ENCODE data around the gene VPS9D1. TPM values are rescaled to one million over a fixed set of nuclear protein-coding genes. Genes with fewer than 3 reads are reported as not detected.
"Not testable (repeated sequence)": the region's sequence is repeated elsewhere in the genome, so short reads cannot be mapped to it uniquely, and the experiment has no call there.

Gene VPS9D1
- total RNA-seq, 1 experiment from 2014 or later: 4.8 TPM

DNA sequence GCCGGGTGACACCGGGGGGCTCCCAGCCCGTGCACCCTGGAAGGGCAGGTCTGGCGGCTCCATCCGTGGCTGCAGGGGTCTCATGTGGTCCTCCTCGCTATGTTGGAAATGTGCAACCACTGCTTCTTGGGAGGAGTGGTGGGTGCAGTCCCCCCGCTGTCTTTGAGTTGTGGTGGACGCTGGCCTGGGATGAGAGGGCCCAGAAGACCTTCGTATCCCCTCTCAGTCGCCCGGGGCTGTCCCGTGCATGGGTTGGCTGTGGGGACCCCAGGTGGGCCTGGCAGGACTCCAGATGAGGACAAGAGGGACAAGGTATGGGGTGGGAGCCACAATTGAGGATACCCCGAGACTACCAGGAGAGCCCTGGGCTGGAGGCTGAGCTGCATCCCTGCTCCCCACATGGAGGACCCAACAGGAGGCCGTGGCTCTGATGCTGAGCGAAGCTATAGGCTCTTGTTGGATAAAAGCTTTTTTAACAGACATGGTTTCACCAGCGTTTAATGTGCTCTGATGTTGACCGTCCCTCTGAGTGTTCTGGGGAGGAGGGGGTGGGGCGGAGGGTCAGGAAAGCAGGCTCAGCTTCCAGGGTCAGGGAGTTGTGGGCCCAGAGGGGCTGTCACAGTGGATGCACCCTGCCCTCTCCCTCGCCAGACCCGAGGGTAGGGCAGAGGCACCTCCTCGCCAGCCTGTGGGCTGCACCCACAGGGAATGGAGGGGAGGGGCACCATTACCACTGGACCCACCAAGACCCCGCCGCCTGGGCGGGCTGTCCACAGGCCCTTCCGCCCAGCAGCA is 24.6 kb downstream of the VPS9D1 start:
- no peak for DNase-seq
- Histone ChIP-seq H3K9ac (ENCODE audit: low read length) (no peak overlapping the region), H3K4me2 (ENCODE audit: low read depth, low read length, poor library complexity, severe bottlenecking) (no peak overlapping the region), H3K27ac (ENCODE audit: low read length) (no peak overlapping the region), H4K20me1 (ENCODE audit: insufficient read depth, low read depth, low read length) (peaks cover 6% of the 10 kb centered on the region; the same call in 1 of the 2 replicates), H3K79me2 (ENCODE audit: low read length) (no peaks in the 10 kb centered on the region), H3K4me1 (ENCODE audit: low read length) (peaks cover 22% of the 10 kb centered on the region), H3K36me3 (ENCODE audit: insufficient read depth, low read length) (0 out of 2 replicates have a peak, but pooled peaks cover 2% of the 10 kb centered on the region), H3K27me3 (ENCODE audit: low read length) (no peaks in the 10 kb centered on the region), H3K4me3 (ENCODE audit: low read length) (no peak overlapping the region), H3K9me2 (replicated peaks; ENCODE audit: insufficient read depth, low read length) (no peaks in the 10 kb centered on the region), H2AFZ (ENCODE audit: low read length) (no peak overlapping the region), H3K9me3 (ENCODE audit: low read length) (no peaks in the 10 kb centered on the region)

DNA sequence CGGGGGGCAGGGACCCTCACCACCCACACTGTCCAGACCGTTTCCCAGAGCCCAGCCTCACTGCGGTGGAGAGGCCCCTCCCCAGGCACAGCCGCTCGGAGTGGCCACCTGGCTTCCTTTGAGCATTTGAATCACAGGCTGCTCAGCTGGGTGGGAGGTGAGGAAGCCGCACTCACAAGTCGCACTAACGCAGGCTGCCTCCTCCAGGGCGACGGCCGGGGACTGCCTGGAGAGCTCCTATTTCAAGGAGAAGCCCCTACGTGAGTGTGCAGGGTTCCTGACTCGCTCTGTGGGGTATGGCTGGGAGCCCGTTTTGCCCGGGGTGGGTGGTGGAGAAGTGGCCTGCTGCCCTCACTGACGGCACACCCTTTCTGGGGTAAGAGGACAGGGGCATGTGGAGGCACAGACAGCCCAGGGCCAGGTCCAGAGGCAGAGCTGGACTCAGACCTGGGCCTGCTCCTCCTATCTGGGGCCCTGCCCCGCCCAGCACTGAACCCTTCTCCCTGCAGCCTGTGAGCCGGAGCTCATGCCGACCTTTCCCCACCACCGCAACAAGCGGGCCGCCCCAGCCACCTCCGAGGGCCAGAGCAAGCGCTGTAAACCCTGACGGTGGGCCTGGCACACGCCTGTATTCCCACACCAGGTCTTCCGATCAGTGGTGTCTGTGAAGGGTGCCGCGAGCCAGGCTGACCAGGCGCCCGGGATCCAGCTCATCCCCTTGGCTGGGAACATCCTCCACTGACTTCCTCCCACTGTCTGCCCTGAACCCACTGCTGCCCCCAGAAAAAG is 25.4 kb downstream of the VPS9D1 start:
- no peaks in the 10 kb centered on the region for H3K9me2 ChIP-seq (replicated peaks; ENCODE audit: insufficient read depth, low read length)
- H3K36me3 ChIP-seq (ENCODE audit: insufficient read depth, low read length): 0 out of 2 replicates have a peak, but pooled peaks cover 2% of the 10 kb centered on the region
- no peaks in the 10 kb centered on the region for H3K9me3 ChIP-seq (ENCODE audit: low read length)
- no peaks in the 10 kb centered on the region for H3K27me3 ChIP-seq (ENCODE audit: low read length)
- no peak overlapping the region for H3K4me2 ChIP-seq (ENCODE audit: low read depth, low read length, poor library complexity, severe bottlenecking)
- H2AFZ ChIP-seq (ENCODE audit: low read length): no peak overlapping the region
- no peak for DNase-seq
- no peak overlapping the region for H3K27ac ChIP-seq (ENCODE audit: low read length)
- no peak overlapping the region for H3K4me3 ChIP-seq (ENCODE audit: low read length)
- no peaks in the 10 kb centered on the region for H3K79me2 ChIP-seq (ENCODE audit: low read length)
- H3K4me1 ChIP-seq (ENCODE audit: low read length): peaks cover 14% of the 10 kb centered on the region
- H3K9ac ChIP-seq (ENCODE audit: low read length): no peak overlapping the region
- peaks cover 1% of the 10 kb centered on the region; the same call in 1 of the 2 replicates for H4K20me1 ChIP-seq (ENCODE audit: insufficient read depth, low read depth, low read length)

DNA sequence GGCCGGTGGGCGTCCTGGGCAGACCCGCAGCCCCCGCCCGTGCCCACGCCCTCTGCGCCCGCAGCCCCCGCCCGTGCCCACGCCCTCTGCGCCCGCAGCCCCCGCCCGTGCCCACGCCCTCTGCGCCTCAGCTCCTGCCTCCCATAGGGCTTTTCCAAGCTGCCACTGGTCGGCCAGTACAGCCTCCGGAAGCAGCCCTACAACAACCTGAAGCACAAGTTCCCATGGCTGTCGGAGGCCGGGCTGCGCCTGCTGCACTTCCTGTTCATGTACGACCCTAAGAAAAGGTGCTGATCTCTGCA is 26.0 kb downstream of the VPS9D1 start:
- H3K9me3 ChIP-seq (ENCODE audit: low read length); DNase-seq; H3K9me2 ChIP-seq (replicated peaks; ENCODE audit: insufficient read depth, low read length); H4K20me1 ChIP-seq (ENCODE audit: insufficient read depth, low read depth, low read length); H3K79me2 ChIP-seq (ENCODE audit: low read length); H3K27me3 ChIP-seq (ENCODE audit: low read length); H2AFZ ChIP-seq (ENCODE audit: low read length); H3K36me3 ChIP-seq (ENCODE audit: insufficient read depth, low read length); H3K27ac ChIP-seq (ENCODE audit: low read length); H3K9ac ChIP-seq (ENCODE audit: low read length); H3K4me3 ChIP-seq (ENCODE audit: low read length); H3K4me2 ChIP-seq (ENCODE audit: low read depth, low read length, poor library complexity, severe bottlenecking); H3K4me1 ChIP-seq (ENCODE audit: low read length): not testable (repeated sequence)

DNA sequence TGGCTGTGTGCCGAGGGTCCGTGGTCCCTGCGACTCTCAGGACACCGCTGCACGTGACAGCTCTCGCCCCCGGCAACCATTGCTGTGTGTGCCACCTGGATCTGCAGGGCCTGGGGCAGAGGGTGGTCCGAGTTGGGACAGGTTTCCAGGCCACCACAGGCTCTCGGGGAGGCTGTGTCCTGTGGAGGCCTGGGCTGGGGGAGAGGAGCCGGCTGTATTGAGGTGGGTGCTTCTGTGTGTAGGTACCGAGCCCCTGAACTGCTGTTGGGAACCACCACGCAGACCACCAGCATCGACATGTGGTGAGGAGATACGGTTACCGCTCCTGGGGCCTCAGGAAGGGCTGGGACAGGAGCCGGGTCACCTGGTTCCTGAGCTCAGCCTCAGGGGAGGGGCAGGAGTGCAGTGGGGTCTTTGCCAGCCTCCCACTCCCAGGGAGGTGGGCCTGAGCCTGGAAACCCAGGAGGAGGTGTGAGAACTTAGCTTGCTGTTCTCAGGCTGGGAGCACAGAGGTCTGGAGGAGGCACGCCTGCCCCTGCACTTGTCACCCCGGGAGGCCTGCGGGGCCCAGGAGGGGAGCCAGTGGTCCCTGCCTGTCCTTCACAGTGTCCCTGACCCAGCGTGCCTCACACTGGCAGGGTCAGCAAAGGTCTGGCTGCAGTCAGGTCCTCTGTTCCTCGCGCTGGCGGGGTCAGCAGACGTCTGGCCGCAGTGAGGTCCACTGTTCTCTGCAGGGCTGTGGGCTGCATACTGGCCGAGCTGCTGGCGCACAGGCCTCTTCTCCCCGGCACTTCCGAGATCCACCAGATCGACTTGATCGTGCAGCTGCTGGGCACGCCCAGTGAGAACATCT is 26.5 kb downstream of the VPS9D1 start:
- H3K4me1 ChIP-seq (ENCODE audit: low read length): peaks cover 7% of the 10 kb centered on the region; the same call in 1 of the 2 replicates
- H3K36me3 ChIP-seq (ENCODE audit: insufficient read depth, low read length): 0 out of 2 replicates have a peak, but pooled peaks cover 2% of the 10 kb centered on the region
- no peak for DNase-seq
- H3K9me3 ChIP-seq (ENCODE audit: low read length): no peaks in the 10 kb centered on the region
- H4K20me1 ChIP-seq (ENCODE audit: insufficient read depth, low read depth, low read length): no peaks in the 10 kb centered on the region
- peaks cover 2% of the 10 kb centered on the region for H3K79me2 ChIP-seq (ENCODE audit: low read length)
- H2AFZ ChIP-seq (ENCODE audit: low read length): no peak overlapping the region
- no peak overlapping the region for H3K27ac ChIP-seq (ENCODE audit: low read length)
- no peak overlapping the region for H3K9ac ChIP-seq (ENCODE audit: low read length)
- H3K4me3 ChIP-seq (ENCODE audit: low read length): no peak overlapping the region
- no peaks in the 10 kb centered on the region for H3K27me3 ChIP-seq (ENCODE audit: low read length)
- no peak overlapping the region for H3K4me2 ChIP-seq (ENCODE audit: low read depth, low read length, poor library complexity, severe bottlenecking)
- H3K9me2 ChIP-seq (replicated peaks; ENCODE audit: insufficient read depth, low read length): no peaks in the 10 kb centered on the region

DNA sequence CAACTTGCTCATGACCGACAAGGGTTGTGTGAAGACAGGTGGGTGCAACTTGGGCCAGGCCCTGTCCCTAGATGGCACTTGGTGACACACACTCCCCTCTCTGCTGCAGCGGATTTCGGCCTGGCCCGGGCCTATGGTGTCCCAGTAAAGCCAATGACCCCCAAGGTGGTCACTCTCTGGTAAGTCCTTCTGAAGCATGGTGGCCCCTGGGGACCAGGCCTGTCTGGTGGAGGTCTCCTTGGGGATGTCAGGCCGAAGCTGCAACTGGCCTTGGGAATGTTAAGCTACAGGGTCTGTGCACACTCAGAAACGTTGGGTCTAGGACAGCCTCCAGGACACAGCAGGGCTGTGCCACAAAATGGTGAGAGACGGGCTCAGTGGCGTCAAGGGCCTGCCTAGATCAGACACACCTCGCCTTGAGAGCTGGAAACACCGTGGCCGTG is 27.4 kb downstream of the VPS9D1 start:
- no peak overlapping the region for H3K4me3 ChIP-seq (ENCODE audit: low read length)
- H3K4me2 ChIP-seq (ENCODE audit: low read depth, low read length, poor library complexity, severe bottlenecking): no peak overlapping the region
- H3K9me3 ChIP-seq (ENCODE audit: low read length): no peaks in the 10 kb centered on the region
- H3K9ac ChIP-seq (ENCODE audit: low read length): no peak overlapping the region
- no peak overlapping the region for H3K27ac ChIP-seq (ENCODE audit: low read length)
- no peaks in the 10 kb centered on the region for H4K20me1 ChIP-seq (ENCODE audit: insufficient read depth, low read depth, low read length)
- no peaks in the 10 kb centered on the region for H3K9me2 ChIP-seq (replicated peaks; ENCODE audit: insufficient read depth, low read length)
- H3K27me3 ChIP-seq (ENCODE audit: low read length): no peaks in the 10 kb centered on the region
- peaks cover 9% of the 10 kb centered on the region for H3K79me2 ChIP-seq (ENCODE audit: low read length)
- DNase-seq: no peak
- no peak overlapping the region for H2AFZ ChIP-seq (ENCODE audit: low read length)
- H3K4me1 ChIP-seq (ENCODE audit: low read length): peaks cover 8% of the 10 kb centered on the region
- 0 out of 2 replicates have a peak, but pooled peaks cover 2% of the 10 kb centered on the region for H3K36me3 ChIP-seq (ENCODE audit: insufficient read depth, low read length)

DNA sequence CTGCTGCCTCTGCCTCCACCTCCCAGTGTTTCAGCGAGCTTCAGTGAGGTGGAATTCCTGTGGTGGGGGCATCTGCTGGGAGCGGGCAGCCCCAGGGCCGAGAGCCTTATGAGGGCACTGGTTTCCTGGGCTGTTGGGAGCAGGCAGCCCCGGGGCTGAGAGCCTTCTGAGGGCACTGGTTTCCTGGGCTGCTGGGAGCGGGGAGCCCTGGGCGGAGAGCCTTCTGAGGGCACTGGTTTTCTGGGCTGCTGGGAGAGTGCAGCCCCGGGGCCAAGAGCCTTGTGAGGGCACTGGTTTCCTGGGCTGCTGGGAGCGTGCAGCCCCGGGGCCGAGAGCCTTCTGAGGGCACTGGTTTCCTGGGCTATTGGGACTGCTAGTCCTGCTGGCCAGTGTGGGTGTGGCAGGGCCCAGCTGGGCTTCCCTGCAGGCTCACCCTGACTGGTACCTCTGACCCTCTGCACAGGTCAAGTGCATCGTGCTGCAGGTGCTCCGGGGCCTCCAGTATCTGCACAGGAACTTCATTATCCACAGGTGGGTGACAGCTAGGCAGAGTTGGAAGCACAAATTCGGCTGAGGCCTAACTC is 28.6 kb downstream of the VPS9D1 start:
- no peak for DNase-seq
- no peak overlapping the region for H3K27ac ChIP-seq (ENCODE audit: low read length)
- H3K9ac ChIP-seq (ENCODE audit: low read length): no peak overlapping the region

DNA sequence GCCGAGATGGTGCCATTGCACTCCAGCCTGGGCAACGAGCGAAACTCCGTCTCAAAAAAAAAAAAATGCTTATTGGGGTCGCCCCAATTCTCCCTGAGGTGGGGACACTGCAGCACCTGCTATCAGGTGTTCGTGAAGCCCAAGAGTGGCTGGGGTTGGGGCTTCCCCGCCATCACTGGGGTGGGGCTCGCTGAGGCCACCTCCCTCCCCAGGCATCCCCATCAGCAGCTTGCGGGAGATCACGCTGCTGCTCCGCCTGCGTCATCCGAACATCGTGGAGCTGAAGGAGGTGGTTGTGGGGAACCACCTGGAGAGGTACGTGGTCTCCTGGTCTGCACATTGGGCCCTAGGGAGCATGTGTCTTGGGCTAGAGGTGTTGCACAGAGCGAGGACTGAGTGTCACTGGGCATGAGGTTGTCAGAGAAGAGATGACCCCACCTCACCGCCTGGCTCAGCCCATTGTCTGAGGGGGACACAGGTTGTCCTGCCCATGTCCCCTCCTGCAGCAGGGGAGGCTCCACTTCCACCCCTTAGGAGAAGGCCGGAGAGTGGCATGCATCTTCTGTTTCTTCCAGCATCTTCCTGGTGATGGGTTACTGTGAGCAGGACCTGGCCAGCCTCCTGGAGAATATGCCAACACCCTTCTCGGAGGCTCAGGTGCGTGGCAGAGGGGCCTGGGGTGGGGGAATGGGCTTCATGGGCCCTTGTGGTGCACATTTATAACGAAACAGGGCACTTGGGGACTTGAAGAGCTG is 29.3 kb downstream of the VPS9D1 start:
- no peak for DNase-seq
- Histone ChIP-seq H2AFZ (ENCODE audit: low read length) (no peak overlapping the region), H3K27me3 (ENCODE audit: low read length) (no peaks in the 10 kb centered on the region), H3K79me2 (ENCODE audit: low read length) (peaks cover 23% of the 10 kb centered on the region), H3K27ac (ENCODE audit: low read length) (no peak overlapping the region), H3K4me3 (ENCODE audit: low read length) (no peak overlapping the region), H4K20me1 (ENCODE audit: insufficient read depth, low read depth, low read length) (no peaks in the 10 kb centered on the region), H3K4me1 (ENCODE audit: low read length) (peaks cover 17% of the 10 kb centered on the region), H3K9ac (ENCODE audit: low read length) (no peak overlapping the region), H3K9me2 (replicated peaks; ENCODE audit: insufficient read depth, low read length) (no peaks in the 10 kb centered on the region), H3K36me3 (ENCODE audit: insufficient read depth, low read length) (0 out of 2 replicates have a peak, but pooled peaks cover 2% of the 10 kb centered on the region), H3K9me3 (ENCODE audit: low read length) (no peaks in the 10 kb centered on the region), H3K4me2 (ENCODE audit: low read depth, low read length, poor library complexity, severe bottlenecking) (no peak overlapping the region)

More for the DNA sequence above, 28.6 kb downstream of the VPS9D1 start:
- Histone ChIP-seq H3K79me2 (ENCODE audit: low read length) (peaks cover 20% of the 10 kb centered on the region), H3K4me2 (ENCODE audit: low read depth, low read length, poor library complexity, severe bottlenecking) (no peak overlapping the region), H3K27me3 (ENCODE audit: low read length) (no peaks in the 10 kb centered on the region), H3K36me3 (ENCODE audit: insufficient read depth, low read length) (0 out of 2 replicates have a peak, but pooled peaks cover 2% of the 10 kb centered on the region), H3K9me2 (replicated peaks; ENCODE audit: insufficient read depth, low read length) (no peaks in the 10 kb centered on the region), H2AFZ (ENCODE audit: low read length) (no peak overlapping the region), H3K9me3 (ENCODE audit: low read length) (no peaks in the 10 kb centered on the region), H3K4me3 (ENCODE audit: low read length) (no peak overlapping the region), H3K4me1 (ENCODE audit: low read length) (peaks cover 18% of the 10 kb centered on the region), H4K20me1 (ENCODE audit: insufficient read depth, low read depth, low read length) (no peaks in the 10 kb centered on the region)

All from Karpas-422 (cell line).